Measurements from ENCODE around the gene CITED1. TPM values are rescaled to one million over a fixed set of nuclear protein-coding genes. Genes with fewer than 3 reads are reported as not detected.

The CITED1 gene
- total RNA-seq, 2 donors from 2014 or later = not detected

- Histone ChIP-seq H3K9me3 (no peaks in the 10 kb centered on the region), H3K36me3 (replicated peaks in 1 of 2; ENCODE audit: insufficient read depth in 1 of 2, low read depth in 2 of 2) (no peaks in the 10 kb centered on the region), H3K4me1 (no peaks in the 10 kb centered on the region), H3K27me3 (peaks cover 0 to 3% of the 10 kb centered on the region in 2 donors), H3K27ac (no peak overlapping the region), H3K4me3 (no peak overlapping the region)
- no peak for ATAC-seq
- WGBS, 2 donors = 16 to 18% methylated on average over 1 of the region's 1 CpG
- no peak for DNase-seq
- intact Hi-C loops (cut with DNase I) = no loop called here
- TF ChIP-seq CTCF (IDR thresholded peaks at IDR 0.05) (no peak), POLR2A (IDR thresholded peaks at IDR 0.05) (no peak)
Observed at GRCh38 chrX:72294497-72294896, 11.2 kb downstream of the CITED1 start.

- H3K36me3 ChIP-seq (replicated peaks in 1 of 2; ENCODE audit: insufficient read depth in 1 of 2, low read depth in 2 of 2) = no peaks in the 10 kb centered on the region
- no peak overlapping the region for H3K4me3 ChIP-seq
- no peaks in the 10 kb centered on the region for H3K4me1 ChIP-seq
- intact Hi-C loops (cut with DNase I) = no loop called here
- no peak for TF ChIP-seq POLR2A (IDR thresholded peaks at IDR 0.05)
- no peak for TF ChIP-seq CTCF (IDR thresholded peaks at IDR 0.05)
- no peak for ATAC-seq
- H3K9me3 ChIP-seq = no peaks in the 10 kb centered on the region
- no peak overlapping the region for H3K27ac ChIP-seq
- 93 to 100% methylated on average over 1 of the region's 1 CpG for WGBS, 2 donors
- no peak for DNase-seq
- no peaks in the 10 kb centered on the region for H3K27me3 ChIP-seq
Observed at GRCh38 chrX:72282302-72282701, 23.4 kb downstream of the CITED1 start.

GRCh38 chrX:72280321-72280845 is 25.3 kb downstream of the CITED1 start:
- TF ChIP-seq CTCF (IDR thresholded peaks at IDR 0.05) = no peak
- TF ChIP-seq POLR2A (IDR thresholded peaks at IDR 0.05) = no peak
- Histone ChIP-seq H3K4me3 (no peak overlapping the region), H3K27me3 (no peaks in the 10 kb centered on the region), H3K36me3 (replicated peaks in 1 of 2; ENCODE audit: insufficient read depth in 1 of 2, low read depth in 2 of 2) (no peaks in the 10 kb centered on the region), H3K27ac (no peak overlapping the region), H3K4me1 (peaks cover 7% of the 10 kb centered on the region), H3K9me3 (no peaks in the 10 kb centered on the region)
- intact Hi-C loops (cut with DNase I) = no loop called here
- no peak for ATAC-seq
- no peak for DNase-seq
- 51 to 63% methylated on average over 4 to 5 of the region's 5 CpGs for WGBS, 2 donors

GRCh38 chrX:72276478-72276953 is 29.2 kb downstream of the CITED1 start:
- WGBS, 2 donors = 0% methylated on average over 7 to 8 of the region's 18 CpGs
- TF ChIP-seq POLR2A (IDR thresholded peaks at IDR 0.05) (no peak), CTCF (IDR thresholded peaks at IDR 0.05) (no peak)
- intact Hi-C loops (cut with DNase I) = no loop called here
- H3K9me3 ChIP-seq = no peaks in the 10 kb centered on the region
- DNase-seq (no peak), ATAC-seq (no peak)
- H3K27me3 ChIP-seq = no peaks in the 10 kb centered on the region
- H3K36me3 ChIP-seq (replicated peaks in 1 of 2; ENCODE audit: insufficient read depth in 1 of 2, low read depth in 2 of 2) = peaks cover 0 to 10% of the 10 kb centered on the region in 2 donors
- peaks cover 17% of the 10 kb centered on the region for H3K4me1 ChIP-seq
- H3K4me3 ChIP-seq = peak overlapping the region; percentile 50 to 74
- peak overlapping the region; percentile 68 to 81 (median 74) for H3K27ac ChIP-seq

- H3K4me1 ChIP-seq = peaks cover 17% of the 10 kb centered on the region
- no peak overlapping the region for H3K27ac ChIP-seq
- 52 to 57% methylated on average over 5 of the region's 5 CpGs for WGBS, 2 donors
- H3K27me3 ChIP-seq = no peaks in the 10 kb centered on the region
- DNase-seq (no peak), ATAC-seq (no peak)
- peaks cover 0 to 10% of the 10 kb centered on the region in 2 donors for H3K36me3 ChIP-seq (replicated peaks in 1 of 2; ENCODE audit: insufficient read depth in 1 of 2, low read depth in 2 of 2)
- intact Hi-C loops (cut with DNase I) = no loop called here
- TF ChIP-seq CTCF (IDR thresholded peaks at IDR 0.05) (no peak), POLR2A (IDR thresholded peaks at IDR 0.05) (no peak)
- no peak overlapping the region for H3K4me3 ChIP-seq
- no peaks in the 10 kb centered on the region for H3K9me3 ChIP-seq
Observed at GRCh38 chrX:72274526-72274925, 31.2 kb downstream of the CITED1 start.
